ENCODE measurements around the gene ZNF423.

ZNF423 gene

DNA sequence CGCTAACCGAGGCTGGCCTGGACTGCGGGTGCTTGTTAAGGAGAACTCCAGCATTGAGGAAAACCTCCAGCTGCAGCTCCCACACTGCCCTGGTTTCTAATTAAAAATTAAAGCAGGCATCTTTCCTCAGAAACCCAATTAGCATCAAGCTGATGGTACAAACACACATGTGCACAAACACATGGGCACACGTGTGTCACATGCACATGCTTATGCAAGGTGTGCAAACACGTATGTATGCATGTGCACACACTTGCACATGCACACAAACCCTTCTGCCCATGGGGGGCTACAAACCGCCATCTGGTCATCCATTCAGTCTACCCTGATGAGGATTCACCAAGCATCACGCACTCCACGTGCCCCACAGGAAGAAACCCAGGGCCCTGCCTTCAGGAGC is 182.5 kb downstream of the ZNF423 start:
- Histone ChIP-seq H3K9me3 (ENCODE audit: control insufficient read depth, low read length) (no peaks in the 10 kb centered on the region), H3K9ac (no peak overlapping the region), H3K79me2 (no peaks in the 10 kb centered on the region), H3K4me3 (ENCODE audit: low read depth, low read length) (no peak overlapping the region), H3K27ac (no peak overlapping the region), H2AFZ (no peak overlapping the region), H3K27me3 (ENCODE audit: control insufficient read depth, insufficient read depth, low read length) (no peaks in the 10 kb centered on the region), H3K4me2 (ENCODE audit: low read length) (no peak overlapping the region), H3K36me3 (ENCODE audit: control insufficient read depth, insufficient read depth, low read length) (no peaks in the 10 kb centered on the region), H3K4me1 (no peaks in the 10 kb centered on the region)
- TF ChIP-seq, protein P1, sequence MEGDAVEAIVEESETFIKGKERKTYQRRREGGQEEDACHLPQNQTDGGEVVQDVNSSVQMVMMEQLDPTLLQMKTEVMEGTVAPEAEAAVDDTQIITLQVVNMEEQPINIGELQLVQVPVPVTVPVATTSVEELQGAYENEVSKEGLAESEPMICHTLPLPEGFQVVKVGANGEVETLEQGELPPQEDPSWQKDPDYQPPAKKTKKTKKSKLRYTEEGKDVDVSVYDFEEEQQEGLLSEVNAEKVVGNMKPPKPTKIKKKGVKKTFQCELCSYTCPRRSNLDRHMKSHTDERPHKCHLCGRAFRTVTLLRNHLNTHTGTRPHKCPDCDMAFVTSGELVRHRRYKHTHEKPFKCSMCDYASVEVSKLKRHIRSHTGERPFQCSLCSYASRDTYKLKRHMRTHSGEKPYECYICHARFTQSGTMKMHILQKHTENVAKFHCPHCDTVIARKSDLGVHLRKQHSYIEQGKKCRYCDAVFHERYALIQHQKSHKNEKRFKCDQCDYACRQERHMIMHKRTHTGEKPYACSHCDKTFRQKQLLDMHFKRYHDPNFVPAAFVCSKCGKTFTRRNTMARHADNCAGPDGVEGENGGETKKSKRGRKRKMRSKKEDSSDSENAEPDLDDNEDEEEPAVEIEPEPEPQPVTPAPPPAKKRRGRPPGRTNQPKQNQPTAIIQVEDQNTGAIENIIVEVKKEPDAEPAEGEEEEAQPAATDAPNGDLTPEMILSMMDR (IDR thresholded peaks at IDR 0.05), result no peak

DNA sequence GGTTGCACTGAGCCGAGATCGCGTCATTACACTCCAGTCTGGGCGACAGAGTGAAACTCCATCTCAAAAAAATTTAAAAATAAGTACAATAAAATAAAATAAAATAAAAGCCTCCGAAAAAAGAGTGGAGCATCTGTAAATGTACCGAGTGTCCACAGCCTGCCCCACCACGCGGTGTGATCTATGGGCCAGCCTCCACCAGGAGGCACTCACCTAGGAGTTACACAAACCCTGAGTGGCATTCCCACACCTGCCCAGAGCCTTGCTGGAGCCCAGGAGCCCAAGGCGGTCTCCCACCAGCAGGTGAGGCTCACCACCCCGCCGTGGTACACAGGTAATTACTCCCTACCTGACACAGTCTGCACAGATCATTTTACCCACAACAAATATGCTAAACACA is 183.2 kb downstream of the ZNF423 start:
- Histone ChIP-seq H3K27ac (no peak overlapping the region), H3K9me3 (ENCODE audit: control insufficient read depth, low read length) (no peaks in the 10 kb centered on the region), H3K4me1 (no peaks in the 10 kb centered on the region), H3K36me3 (ENCODE audit: control insufficient read depth, insufficient read depth, low read length) (no peaks in the 10 kb centered on the region), H3K27me3 (ENCODE audit: control insufficient read depth, insufficient read depth, low read length) (no peaks in the 10 kb centered on the region), H3K4me2 (ENCODE audit: low read length) (no peak overlapping the region), H3K79me2 (no peaks in the 10 kb centered on the region), H3K4me3 (ENCODE audit: low read depth, low read length) (no peak overlapping the region), H2AFZ (no peak overlapping the region), H3K9ac (no peak overlapping the region)
- TF ChIP-seq, protein P1 (IDR thresholded peaks at IDR 0.05), result no peak

DNA sequence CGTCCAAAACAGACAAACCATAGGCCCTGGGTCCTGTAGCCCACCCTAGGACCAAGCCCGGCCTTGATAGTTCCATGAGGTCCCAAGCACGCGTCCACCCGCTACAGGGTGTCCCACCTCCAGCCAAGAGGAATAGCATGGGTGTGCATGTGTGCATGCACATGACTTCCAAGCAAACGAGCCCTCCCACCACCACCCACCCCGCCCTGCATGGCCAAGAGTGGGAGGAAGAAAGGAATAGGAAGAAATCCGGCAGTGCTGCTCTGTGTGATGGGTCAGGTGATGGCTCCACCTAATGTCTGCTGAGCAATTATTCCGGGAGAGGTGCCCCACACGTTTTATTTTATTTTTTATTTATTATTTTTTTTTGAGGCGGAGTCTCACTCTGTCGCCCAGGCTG is 184.6 kb downstream of the ZNF423 start:
- H3K4me2 ChIP-seq (ENCODE audit: low read length), result no peak overlapping the region
- TF ChIP-seq, protein P1 (IDR thresholded peaks at IDR 0.05), result no peak

DNA sequence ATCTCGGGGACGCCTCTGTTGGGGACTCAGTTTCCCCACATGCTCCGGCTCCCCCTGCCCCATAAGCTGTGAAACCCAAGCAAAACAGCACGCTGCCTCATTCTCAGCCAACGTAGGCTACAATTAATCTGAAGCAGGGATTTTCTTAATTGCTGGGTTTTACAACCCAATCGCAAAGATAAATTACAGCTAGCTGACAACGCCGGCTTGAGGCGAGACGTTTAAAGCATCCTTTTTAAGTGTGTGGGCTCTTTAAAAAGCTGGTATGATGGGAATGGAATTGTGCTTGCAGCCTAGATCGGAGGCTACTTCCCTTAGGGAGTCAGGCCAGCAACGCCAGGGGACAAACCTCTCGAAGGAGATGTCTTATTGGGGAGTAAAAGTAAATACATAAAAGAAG is 185.3 kb downstream of the ZNF423 start:
- no peaks in the 10 kb centered on the region for H3K79me2 ChIP-seq
- H2AFZ ChIP-seq, result no peak overlapping the region
- H3K27ac ChIP-seq, result no peak overlapping the region
- no peaks in the 10 kb centered on the region for H3K27me3 ChIP-seq (ENCODE audit: control insufficient read depth, insufficient read depth, low read length)
- H3K9ac ChIP-seq, result no peak overlapping the region
- no peaks in the 10 kb centered on the region for H3K4me1 ChIP-seq
- TF ChIP-seq, protein P1 (IDR thresholded peaks at IDR 0.05), result no peak
- H3K9me3 ChIP-seq (ENCODE audit: control insufficient read depth, low read length), result no peaks in the 10 kb centered on the region
- no peak overlapping the region for H3K4me3 ChIP-seq (ENCODE audit: low read depth, low read length)
- H3K4me2 ChIP-seq (ENCODE audit: low read length), result no peak overlapping the region
- no peaks in the 10 kb centered on the region for H3K36me3 ChIP-seq (ENCODE audit: control insufficient read depth, insufficient read depth, low read length)

More for the DNA sequence above, 184.6 kb downstream of the ZNF423 start:
- no peaks in the 10 kb centered on the region for H3K79me2 ChIP-seq
- H2AFZ ChIP-seq, result no peak overlapping the region
- H3K9me3 ChIP-seq (ENCODE audit: control insufficient read depth, low read length), result no peaks in the 10 kb centered on the region
- H3K4me3 ChIP-seq (ENCODE audit: low read depth, low read length), result no peak overlapping the region
- no peaks in the 10 kb centered on the region for H3K4me1 ChIP-seq
- H3K27ac ChIP-seq, result no peak overlapping the region
- no peaks in the 10 kb centered on the region for H3K27me3 ChIP-seq (ENCODE audit: control insufficient read depth, insufficient read depth, low read length)
- H3K9ac ChIP-seq, result no peak overlapping the region
- no peaks in the 10 kb centered on the region for H3K36me3 ChIP-seq (ENCODE audit: control insufficient read depth, insufficient read depth, low read length)

DNA sequence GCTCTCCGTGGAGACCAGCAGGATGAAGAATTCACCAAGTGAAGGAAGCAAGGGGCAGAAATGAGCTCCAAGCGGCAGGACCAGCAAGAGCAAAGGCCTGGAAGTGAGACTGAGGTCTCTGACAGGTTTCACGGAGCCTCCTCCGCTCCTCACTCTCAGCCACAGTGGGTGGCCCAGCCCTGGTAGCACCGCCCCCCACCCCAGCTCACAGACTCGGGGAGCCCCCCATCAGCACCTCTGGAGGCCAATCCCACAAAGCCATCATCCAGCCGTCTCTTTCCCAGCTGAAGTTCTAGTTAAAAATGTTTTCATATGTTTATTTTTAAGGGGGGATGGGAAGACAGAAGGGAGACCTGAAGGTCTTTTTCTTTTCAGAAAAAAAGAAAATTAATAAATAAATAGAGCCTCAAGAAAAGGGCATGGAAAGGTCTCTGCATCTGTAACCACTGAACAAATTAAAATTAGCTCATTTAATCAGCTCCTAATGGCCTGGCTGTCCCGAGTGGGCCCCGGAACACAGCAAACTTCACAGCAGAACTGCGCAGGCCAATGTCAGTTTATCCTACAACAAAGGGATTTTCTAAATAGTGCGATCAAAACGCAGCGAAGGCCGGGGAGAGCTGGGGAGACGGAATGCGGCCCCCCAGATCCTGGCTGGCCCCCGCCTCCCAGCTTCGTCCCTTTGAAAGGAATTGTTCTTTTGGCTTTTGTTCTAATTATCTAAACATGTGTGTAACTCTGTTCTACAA is 190.3 kb downstream of the ZNF423 start:
- H3K9ac ChIP-seq, result no peak overlapping the region
- no peaks in the 10 kb centered on the region for H3K4me1 ChIP-seq
- H3K4me2 ChIP-seq (ENCODE audit: low read length), result no peak overlapping the region

More for the DNA sequence above, 190.3 kb downstream of the ZNF423 start:
- Histone ChIP-seq H3K27ac (no peak overlapping the region), H3K27me3 (ENCODE audit: control insufficient read depth, insufficient read depth, low read length) (no peaks in the 10 kb centered on the region), H3K36me3 (ENCODE audit: control insufficient read depth, insufficient read depth, low read length) (no peaks in the 10 kb centered on the region), H2AFZ (no peak overlapping the region), H3K79me2 (no peaks in the 10 kb centered on the region), H3K4me3 (ENCODE audit: low read depth, low read length) (no peak overlapping the region), H3K9me3 (ENCODE audit: control insufficient read depth, low read length) (no peaks in the 10 kb centered on the region)
- TF ChIP-seq, protein P1 (IDR thresholded peaks at IDR 0.05), result no peak
